HCT116 (cell line): ENCODE data around the gene TOLLIP. TPM values are rescaled to one million over a fixed set of nuclear protein-coding genes. Genes with fewer than 3 reads are reported as not detected.

Experiments
- ATAC-seq: fragments of 200-7000 bp; cut with Tn5 transposase; 2 replicates; pipeline ENCODE4 v1.9.1; 2020; ENCODE audit warnings: mild to moderate bottlenecking, moderate library complexity
- BruUV-seq: library from RNA; stranded (reverse); fragments of 400-500 nt; replicated peaks from 2 replicates; lab custom pipeline; 2021; lab: Mats Ljungman, UMichigan
- CTCF ChIA-PET: fragments of 300-600 bp; sonication (Branson Sonifier 250); formaldehyde crosslinking; loops from one replicate; lab custom pipeline; 2021; ENCODE audit warnings: antibody characterized with exemption; lab: Charles Lee
- POLR2A ChIA-PET: fragments of 300-600, 350-600 bp; sonication (Branson Sonifier 250); formaldehyde crosslinking; loops from one replicate; lab custom pipeline; 2021; ENCODE audit warnings: antibody characterized with exemption; lab: Charles Lee
- RAD21 ChIA-PET, 2 experiments: fragments of 300-600 bp; sonication (Branson Sonifier 250); formaldehyde crosslinking; loops; one replicate each; lab custom pipeline; 2023; ENCODE audit warnings: low total read pairs in 2 of 2; ENCODE audit not compliant: uncharacterized antibody in 2 of 2, unreplicated experiment in 2 of 2, low non-redundant PET in 1 of 2; lab: Charles Lee
- DNase-seq: peaks from one replicate; pipeline ENCODE4 v3.0.0-alpha.2; 2010; ENCODE audit warnings: low read depth, low spot score
- H2AFZ ChIP-seq: fragments of 200-600 bp; shearing (Covaris generic), sonication (generic); 2 replicates; pipeline ENCODE4 v1.6.1; 2017; ENCODE audit warnings: low read depth, mixed run types, mixed read lengths, antibody characterized with exemption, low read length; ENCODE audit not compliant: poor library complexity, severe bottlenecking
- H3K27ac ChIP-seq: 2 replicates; pipeline ENCODE4 v1.5.1; 2012; ENCODE audit warnings: low read depth, low read length
- H3K27me3 ChIP-seq: fragments of 200-600 bp; sonication (generic); 2 replicates; pipeline ENCODE4 v1.6.1; 2016; ENCODE audit warnings: mixed run types, low read length, mixed read lengths; ENCODE audit not compliant: insufficient read depth
- H3K36me3 ChIP-seq, 2 experiments: fragments of 200-500 bp in 1 of 2; fragments of 200-600 bp in 1 of 2; sonication (Bioruptor generic) in 1 of 2; sonication (generic) in 1 of 2; 2 replicates each; pipeline versions ENCODE4 v1.5.1 to v1.6.1; 2014 to 2016; ENCODE audit warnings: low read length in 2 of 2, inconsistent platforms in 1 of 2, mixed read lengths in 1 of 2, mixed run types in 1 of 2; ENCODE audit not compliant: insufficient read depth in 2 of 2, control insufficient read depth in 1 of 2
- H3K4me1 ChIP-seq, 2 experiments: fragments of 200-600 bp in 1 of 2; sonication (generic) in 1 of 2; 2 replicates each; pipeline versions ENCODE4 v1.5.1 to v1.6.1; 2012 to 2017; ENCODE audit warnings: low read length in 2 of 2, inconsistent platforms in 1 of 2, mild to moderate bottlenecking in 1 of 2, mixed read lengths in 1 of 2, mixed run types in 1 of 2, moderate library complexity in 1 of 2; ENCODE audit not compliant: insufficient read depth in 2 of 2, control insufficient read depth in 1 of 2
- H3K4me2 ChIP-seq: fragments of 200-600 bp; sonication (generic); 2 replicates; pipeline ENCODE4 v1.6.1; 2017; ENCODE audit warnings: mixed run types, low read length, mixed read lengths
- H3K4me3 ChIP-seq, 2 experiments: fragments of 200-600 bp in 1 of 2; sonication (generic) in 1 of 2; replicated peaks in 1 of 2; 2 replicates each; pipeline ENCODE4 v1.5.1; 2011 to 2016; ENCODE audit warnings: low read length in 2 of 2, control low read depth in 1 of 2, low read depth in 1 of 2, mild to moderate bottlenecking in 1 of 2, mixed read lengths in 1 of 2, mixed run types in 1 of 2
- H3K79me2 ChIP-seq: fragments of 200-600 bp; sonication (generic); 2 replicates; pipeline ENCODE4 v1.6.1; 2017; ENCODE audit warnings: mild to moderate bottlenecking, mixed run types, low read length, moderate library complexity, mixed read lengths; ENCODE audit not compliant: insufficient read depth
- H3K9ac ChIP-seq: fragments of 200-600 bp; sonication (generic); 2 replicates; pipeline ENCODE4 v1.6.1; 2016; ENCODE audit warnings: low read length, mixed read lengths
- H3K9me2 ChIP-seq: fragments of 200-600 bp; sonication (generic), shearing (Covaris generic); 2 replicates; pipeline ENCODE4 v1.6.1; 2017; ENCODE audit warnings: mixed run types, mild to moderate bottlenecking, moderate library complexity; ENCODE audit not compliant: insufficient read depth
- H3K9me3 ChIP-seq, 2 experiments: fragments of 200-500 bp in 1 of 2; fragments of 200-600 bp in 1 of 2; sonication (Bioruptor generic) in 1 of 2; sonication (generic) in 1 of 2; 2 replicates each; pipeline ENCODE4 v1.6.1; 2014 to 2017; ENCODE audit warnings: low read length in 2 of 2, mixed read lengths in 2 of 2, inconsistent platforms in 1 of 2, low read depth in 1 of 2, mild to moderate bottlenecking in 1 of 2, mixed run types in 1 of 2, moderate library complexity in 1 of 2; ENCODE audit not compliant: control insufficient read depth in 1 of 2, insufficient read depth in 1 of 2
- H4K20me1 ChIP-seq: fragments of 200-600 bp; sonication (generic), shearing (Covaris generic); 2 replicates; pipeline ENCODE4 v1.6.1; 2017; ENCODE audit warnings: mixed run types, mild to moderate bottlenecking, moderate library complexity; ENCODE audit not compliant: insufficient read depth
- CEBPB ChIP-seq: IDR thresholded peaks from 2 replicates; pipeline ENCODE4 v1.6.1; 2012; ENCODE audit warnings: low read depth
- ELF1 ChIP-seq: IDR thresholded peaks from 2 replicates; pipeline ENCODE4 v1.6.1; 2012; ENCODE audit warnings: low read depth, borderline replicate concordance
- EZH2 ChIP-seq: fragments of 200-600 bp; sonication (generic); IDR thresholded peaks from 2 replicates; pipeline ENCODE4 v1.6.1; 2017; ENCODE audit warnings: antibody characterized with exemption, mixed run types
- EZH2phosphoT487 ChIP-seq: fragments of 200-600 bp; IDR thresholded peaks from 2 replicates; pipeline ENCODE4 v1.6.1; 2018; ENCODE audit warnings: antibody characterized with exemption, borderline replicate concordance
- FOSL1 ChIP-seq: IDR thresholded peaks from 2 replicates; pipeline ENCODE4 v1.6.1; 2012; ENCODE audit warnings: low read depth
- POLR2A ChIP-seq: IDR thresholded peaks from 2 replicates; pipeline ENCODE4 v1.7.0; 2011; ENCODE audit warnings: borderline replicate concordance; ENCODE audit not compliant: insufficient read depth, insufficient read length; ENCODE audit errors: extremely low read depth
- POLR2AphosphoS5 ChIP-seq: IDR thresholded peaks from 2 replicates; pipeline ENCODE4 v1.6.1; 2011; ENCODE audit warnings: mild to moderate bottlenecking, low read depth, low read length, moderate library complexity
- RAD21 ChIP-seq: IDR thresholded peaks from 2 replicates; pipeline ENCODE4 v1.6.1; 2012; ENCODE audit warnings: low read depth, mild to moderate bottlenecking
- SIN3A ChIP-seq: IDR thresholded peaks from 2 replicates; pipeline ENCODE4 v1.6.1; 2012; ENCODE audit warnings: low read depth
- SRF ChIP-seq: IDR thresholded peaks from 2 replicates; pipeline ENCODE4 v1.6.1; 2012; ENCODE audit warnings: low read depth
- TCF7L2 ChIP-seq: IDR thresholded peaks from 2 replicates; pipeline ENCODE4 v1.7.0; 2011; ENCODE audit warnings: borderline replicate concordance, inconsistent platforms; ENCODE audit not compliant: insufficient read depth, insufficient read length; ENCODE audit errors: extremely low read depth
- YY1 ChIP-seq: IDR thresholded peaks from 2 replicates; pipeline ENCODE4 v1.6.1; 2011; ENCODE audit warnings: low read length, low read depth, moderate library complexity, mild to moderate bottlenecking; ENCODE audit not compliant: insufficient replicate concordance; ENCODE audit errors: extremely low read depth
- ZFX ChIP-seq: fragments of 450-650 bp; IDR thresholded peaks from 2 replicates; pipeline ENCODE4 v1.6.1; 2017
- intact Hi-C: fragments of 100-400 bp; cut with micrococcal nuclease; formaldehyde crosslinking; loops from 2 replicates; pipeline ENCODE4 v1.10.0; 2022
- total RNA-seq: library from RNA; stranded (reverse); gene quantifications from one replicate; pipeline ENCODE4 v1.2.1, GENCODE V29; 2021; ENCODE audit not compliant: unreplicated experiment
- TF ChIP-seq, protein P1 (sequence below): IDR thresholded peaks from 2 replicates; pipeline ENCODE4 v1.6.1; 2011; ENCODE audit warnings: mild to moderate bottlenecking, low read length, moderate library complexity; ENCODE audit not compliant: insufficient replicate concordance; ENCODE audit errors: extremely low read depth
- TF ChIP-seq, protein P2 (sequence below): IDR thresholded peaks from 2 replicates; pipeline ENCODE4 v1.6.1; 2012
- TF ChIP-seq, protein P3 (sequence below): IDR thresholded peaks from 2 replicates; pipeline ENCODE4 v1.6.1; 2012
- TF ChIP-seq, protein P4 (sequence below), 3 experiments: fragments of 200-600 bp in 1 of 3; sonication (generic) in 1 of 3; IDR thresholded peaks in 2 of 3; conservative IDR thresholded peaks in 1 of 3; 2 replicates each; pipeline ENCODE4 v1.5.1; 2012 to 2017; ENCODE audit warnings: low read depth in 2 of 3, low read length in 2 of 3, antibody characterized with exemption in 1 of 3, borderline replicate concordance in 1 of 3, control low read depth in 1 of 3, mild to moderate bottlenecking in 1 of 3, mixed read lengths in 1 of 3, mixed run types in 1 of 3, moderate library complexity in 1 of 3; ENCODE audit not compliant: insufficient read depth in 1 of 3

The TOLLIP gene
- total RNA-seq, 1 experiment from 2014 or later: 28.5 TPM

DNA sequence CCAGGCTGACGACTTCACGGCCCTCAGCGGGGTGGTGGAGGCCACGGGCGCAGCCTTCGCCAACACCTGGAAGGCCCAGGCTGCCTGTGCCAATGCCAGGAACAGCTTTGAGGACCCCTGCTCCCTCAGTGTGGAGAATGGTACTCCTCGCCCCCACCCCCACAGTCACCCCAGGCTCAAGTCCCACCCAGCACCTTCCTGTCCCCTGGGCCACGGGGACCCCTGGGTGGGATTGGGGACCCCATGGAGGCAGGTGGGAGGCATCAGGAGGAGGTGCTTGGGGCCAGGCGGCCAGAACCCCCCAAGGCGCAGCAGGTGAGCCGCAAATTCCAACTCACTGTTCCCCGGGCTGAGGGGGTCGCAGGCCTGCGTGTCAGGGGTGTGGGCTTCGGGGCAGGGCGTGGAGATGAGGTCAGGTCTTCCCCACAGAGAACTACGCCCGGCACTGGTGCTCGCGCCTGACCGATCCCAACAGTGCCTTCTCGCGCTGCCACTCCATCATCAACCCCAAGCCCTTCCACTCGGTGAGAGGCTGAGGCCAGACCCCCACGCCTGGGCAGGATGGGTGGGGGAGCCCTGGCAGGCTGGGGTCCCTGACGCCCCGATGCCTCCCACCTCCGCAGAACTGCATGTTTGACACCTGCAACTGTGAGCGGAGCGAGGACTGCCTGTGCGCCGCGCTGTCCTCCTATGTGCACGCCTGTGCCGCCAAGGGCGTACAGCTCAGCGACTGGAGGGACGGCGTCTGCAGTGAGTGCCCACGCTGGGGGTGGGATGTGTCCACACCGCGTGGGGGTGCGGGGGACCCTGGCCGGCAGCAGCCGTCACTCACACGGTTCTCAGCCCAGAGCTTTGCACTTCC lies 77.2 kb downstream of the TOLLIP start:
- TF ChIP-seq SIN3A: no peak
- no peak for TF ChIP-seq TCF7L2
- TF ChIP-seq EZH2: no peak
- no peak for TF ChIP-seq ELF1
- no peak for TF ChIP-seq ZFX
- TF ChIP-seq YY1: no peak
- TF ChIP-seq, protein P1, sequence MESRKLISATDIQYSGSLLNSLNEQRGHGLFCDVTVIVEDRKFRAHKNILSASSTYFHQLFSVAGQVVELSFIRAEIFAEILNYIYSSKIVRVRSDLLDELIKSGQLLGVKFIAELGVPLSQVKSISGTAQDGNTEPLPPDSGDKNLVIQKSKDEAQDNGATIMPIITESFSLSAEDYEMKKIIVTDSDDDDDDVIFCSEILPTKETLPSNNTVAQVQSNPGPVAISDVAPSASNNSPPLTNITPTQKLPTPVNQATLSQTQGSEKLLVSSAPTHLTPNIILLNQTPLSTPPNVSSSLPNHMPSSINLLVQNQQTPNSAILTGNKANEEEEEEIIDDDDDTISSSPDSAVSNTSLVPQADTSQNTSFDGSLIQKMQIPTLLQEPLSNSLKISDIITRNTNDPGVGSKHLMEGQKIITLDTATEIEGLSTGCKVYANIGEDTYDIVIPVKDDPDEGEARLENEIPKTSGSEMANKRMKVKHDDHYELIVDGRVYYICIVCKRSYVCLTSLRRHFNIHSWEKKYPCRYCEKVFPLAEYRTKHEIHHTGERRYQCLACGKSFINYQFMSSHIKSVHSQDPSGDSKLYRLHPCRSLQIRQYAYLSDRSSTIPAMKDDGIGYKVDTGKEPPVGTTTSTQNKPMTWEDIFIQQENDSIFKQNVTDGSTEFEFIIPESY: no peak
- TF ChIP-seq, protein P2, sequence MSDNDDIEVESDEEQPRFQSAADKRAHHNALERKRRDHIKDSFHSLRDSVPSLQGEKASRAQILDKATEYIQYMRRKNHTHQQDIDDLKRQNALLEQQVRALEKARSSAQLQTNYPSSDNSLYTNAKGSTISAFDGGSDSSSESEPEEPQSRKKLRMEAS: no peak
- TF ChIP-seq POLR2A: no peak
- TF ChIP-seq POLR2AphosphoS5: no peak
- no peak for TF ChIP-seq CEBPB
- TF ChIP-seq RAD21: no peak
- TF ChIP-seq, protein P3, sequence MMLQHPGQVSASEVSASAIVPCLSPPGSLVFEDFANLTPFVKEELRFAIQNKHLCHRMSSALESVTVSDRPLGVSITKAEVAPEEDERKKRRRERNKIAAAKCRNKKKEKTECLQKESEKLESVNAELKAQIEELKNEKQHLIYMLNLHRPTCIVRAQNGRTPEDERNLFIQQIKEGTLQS: no peak
- TF ChIP-seq SRF: no peak
- no peak for TF ChIP-seq FOSL1
- no peak for TF ChIP-seq EZH2phosphoT487
- TF ChIP-seq, protein P4, sequence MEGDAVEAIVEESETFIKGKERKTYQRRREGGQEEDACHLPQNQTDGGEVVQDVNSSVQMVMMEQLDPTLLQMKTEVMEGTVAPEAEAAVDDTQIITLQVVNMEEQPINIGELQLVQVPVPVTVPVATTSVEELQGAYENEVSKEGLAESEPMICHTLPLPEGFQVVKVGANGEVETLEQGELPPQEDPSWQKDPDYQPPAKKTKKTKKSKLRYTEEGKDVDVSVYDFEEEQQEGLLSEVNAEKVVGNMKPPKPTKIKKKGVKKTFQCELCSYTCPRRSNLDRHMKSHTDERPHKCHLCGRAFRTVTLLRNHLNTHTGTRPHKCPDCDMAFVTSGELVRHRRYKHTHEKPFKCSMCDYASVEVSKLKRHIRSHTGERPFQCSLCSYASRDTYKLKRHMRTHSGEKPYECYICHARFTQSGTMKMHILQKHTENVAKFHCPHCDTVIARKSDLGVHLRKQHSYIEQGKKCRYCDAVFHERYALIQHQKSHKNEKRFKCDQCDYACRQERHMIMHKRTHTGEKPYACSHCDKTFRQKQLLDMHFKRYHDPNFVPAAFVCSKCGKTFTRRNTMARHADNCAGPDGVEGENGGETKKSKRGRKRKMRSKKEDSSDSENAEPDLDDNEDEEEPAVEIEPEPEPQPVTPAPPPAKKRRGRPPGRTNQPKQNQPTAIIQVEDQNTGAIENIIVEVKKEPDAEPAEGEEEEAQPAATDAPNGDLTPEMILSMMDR (IDR thresholded peaks at IDR 0.05 in 2 of 3, conservative IDR thresholded peaks at IDR 0.05 in 1 of 3; ENCODE audit: borderline replicate concordance in 1 of 3, insufficient read depth in 1 of 3, low read depth in 2 of 3, low read length in 2 of 3): no peak
- H3K27ac ChIP-seq: no peak overlapping the region
- no peak for DNase-seq
- H3K9me3 ChIP-seq: no peaks in the 10 kb centered on the region
- H3K9ac ChIP-seq: no peak overlapping the region
- no peak overlapping the region for H3K4me3 ChIP-seq
- RAD21 ChIA-PET: no interaction called here
- CTCF ChIA-PET: no interaction called here
- no TSS peak for BruUV-seq
- intact Hi-C loops: no loop called here
- H4K20me1 ChIP-seq: no peaks in the 10 kb centered on the region
- H3K27me3 ChIP-seq: no peaks in the 10 kb centered on the region
- no peaks in the 10 kb centered on the region for H3K36me3 ChIP-seq
- H3K4me2 ChIP-seq: no peak overlapping the region
- no peak overlapping the region for H2AFZ ChIP-seq
- H3K79me2 ChIP-seq: no peaks in the 10 kb centered on the region
- ATAC-seq: no peak
- H3K9me2 ChIP-seq: no peaks in the 10 kb centered on the region
- H3K4me1 ChIP-seq: peaks cover 0 to 4% of the 10 kb centered on the region in 2 experiments; a peak in 1 of 4 replicates
- POLR2A ChIA-PET: no interaction called here
